GM12874 (cell line): ENCODE results near the gene CXCL11.

Source experiments
- TF ChIP-seq, protein P1 (sequence below): IDR thresholded peaks from 2 replicates; pipeline ENCODE4 v1.5.1; 2011; ENCODE audit warnings: low read depth, mild to moderate bottlenecking, control low read depth, low read length, moderate library complexity; ENCODE audit not compliant: insufficient read depth

CXCL11 gene

DNA sequence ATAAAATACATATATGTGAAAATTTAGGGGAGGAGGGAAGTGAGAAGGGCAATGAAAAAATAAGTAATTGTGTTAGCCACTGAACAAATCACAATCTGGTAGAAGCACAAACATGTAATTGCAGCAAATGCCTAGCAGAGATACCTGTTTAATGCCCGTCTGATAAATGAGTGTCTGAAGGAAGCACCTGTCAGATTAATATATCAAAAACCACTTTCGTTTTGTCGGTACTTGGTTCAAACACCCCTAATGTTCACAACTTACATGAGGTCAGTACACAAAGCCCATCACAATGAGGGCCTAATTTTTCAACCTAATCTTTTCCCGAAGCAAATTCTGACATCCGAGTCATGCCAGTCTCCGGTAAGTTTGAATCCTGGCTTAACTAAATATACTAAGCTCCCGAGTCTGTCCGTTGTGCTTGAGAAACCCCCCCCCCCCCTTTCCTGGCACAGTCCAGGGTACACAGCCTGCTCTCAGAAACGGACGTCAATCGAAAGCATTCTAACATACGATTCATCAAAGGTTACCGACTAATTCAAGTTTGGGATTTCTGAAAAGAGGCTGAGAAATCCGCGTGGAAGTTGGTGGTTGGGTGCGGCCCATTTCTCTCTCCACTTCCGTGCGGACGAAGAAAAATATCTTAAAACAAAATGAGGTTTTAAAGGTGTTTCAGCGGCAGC lies 45.9 kb downstream of the CXCL11 start:
- TF ChIP-seq, protein P1, sequence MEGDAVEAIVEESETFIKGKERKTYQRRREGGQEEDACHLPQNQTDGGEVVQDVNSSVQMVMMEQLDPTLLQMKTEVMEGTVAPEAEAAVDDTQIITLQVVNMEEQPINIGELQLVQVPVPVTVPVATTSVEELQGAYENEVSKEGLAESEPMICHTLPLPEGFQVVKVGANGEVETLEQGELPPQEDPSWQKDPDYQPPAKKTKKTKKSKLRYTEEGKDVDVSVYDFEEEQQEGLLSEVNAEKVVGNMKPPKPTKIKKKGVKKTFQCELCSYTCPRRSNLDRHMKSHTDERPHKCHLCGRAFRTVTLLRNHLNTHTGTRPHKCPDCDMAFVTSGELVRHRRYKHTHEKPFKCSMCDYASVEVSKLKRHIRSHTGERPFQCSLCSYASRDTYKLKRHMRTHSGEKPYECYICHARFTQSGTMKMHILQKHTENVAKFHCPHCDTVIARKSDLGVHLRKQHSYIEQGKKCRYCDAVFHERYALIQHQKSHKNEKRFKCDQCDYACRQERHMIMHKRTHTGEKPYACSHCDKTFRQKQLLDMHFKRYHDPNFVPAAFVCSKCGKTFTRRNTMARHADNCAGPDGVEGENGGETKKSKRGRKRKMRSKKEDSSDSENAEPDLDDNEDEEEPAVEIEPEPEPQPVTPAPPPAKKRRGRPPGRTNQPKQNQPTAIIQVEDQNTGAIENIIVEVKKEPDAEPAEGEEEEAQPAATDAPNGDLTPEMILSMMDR = no peak

DNA sequence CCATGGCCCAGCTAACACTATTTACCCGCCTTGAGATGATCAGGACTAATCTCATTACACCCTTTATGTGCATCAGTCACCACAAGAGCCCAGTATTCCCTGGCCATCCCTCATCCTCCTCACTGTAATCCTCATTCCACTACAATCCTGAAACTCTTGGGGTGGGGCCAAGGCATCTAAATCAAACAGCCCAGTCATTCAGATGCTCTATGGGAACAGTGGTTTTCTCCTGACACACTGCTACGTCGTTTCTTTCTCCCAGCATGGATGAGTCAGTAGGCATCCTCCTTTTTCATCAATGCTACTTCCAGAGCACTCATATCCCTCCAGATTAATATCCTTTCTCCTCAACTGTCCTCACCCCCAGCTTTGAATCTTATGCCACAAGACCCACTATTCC lies 50.8 kb downstream of the CXCL11 start:
- TF ChIP-seq, protein P1 = no peak
